Left colon (tissue), 2 donors: Measurements from ENCODE around the gene BCL6B. TPM values are rescaled to one million over a fixed set of nuclear protein-coding genes. Genes with fewer than 3 reads are reported as not detected.

ENCODE experiments used
- ATAC-seq: fragments of 200-7000 bp; cut with Tn5 transposase; one replicate; pipeline ENCODE4 v1.9.1; 2020; ENCODE audit warnings: mild to moderate bottlenecking, moderate library complexity
- DNase-seq, 2 donors: peaks; one replicate each; pipeline ENCODE4 v3.0.0-alpha.2; 2020
- intact Hi-C, 2 donors: fragments of 100-400 bp; cut with DNase I in 1 of 2; cut with micrococcal nuclease in 1 of 2; formaldehyde crosslinking; loops; one replicate each; pipeline versions ENCODE4 v1.11.2 to v1.14.0; 2022; cut with DNase I, micrococcal nuclease
- total RNA-seq, 2 donors: library from RNA; stranded (reverse); fragmentation: NEBNext Ultra II Directional; extraction: Animal tissue kit (Norgen Biotek cat#: 25700); gene quantifications; one replicate each; pipeline ENCODE4 v1.2.1, GENCODE V29; 2021
- donor health status: DM: no; HTN: no; CAD: no.
- donor health status: DM: yes; HTN: yes; CAD: no.

BCL6B gene
- total RNA-seq, 2 donors from 2014 or later = 2.0 to 2.6 TPM

DNA sequence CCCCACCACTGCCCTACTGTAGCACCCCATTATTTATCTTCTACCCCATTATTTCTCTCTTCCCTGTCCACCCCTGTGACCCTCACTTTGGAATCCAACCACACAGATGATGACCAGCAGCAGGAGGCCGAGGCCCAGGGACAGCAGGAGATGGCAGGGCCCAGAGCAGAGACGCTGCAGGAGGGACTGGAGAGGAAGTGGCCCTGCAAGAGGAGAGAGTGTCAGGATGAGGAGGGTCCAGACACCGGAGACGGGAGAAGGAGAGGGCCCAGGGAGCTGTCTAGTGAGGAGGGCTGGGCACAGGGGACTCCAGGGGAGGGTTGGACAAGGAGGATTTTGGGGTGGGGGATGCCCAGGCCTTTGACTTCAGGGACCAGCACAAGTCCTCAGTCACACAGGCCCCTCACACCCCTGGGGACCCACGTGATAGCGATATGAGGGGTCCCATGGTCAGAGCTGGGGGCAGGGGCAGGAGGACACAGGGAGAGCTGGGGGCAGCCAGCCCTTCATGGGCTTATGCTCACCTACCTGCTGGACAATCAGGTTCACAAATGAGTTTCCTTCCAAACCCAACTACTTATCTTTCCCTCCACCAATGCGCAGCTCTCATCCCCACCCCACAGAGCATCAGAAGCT lies 55.2 kb downstream of the BCL6B start:
- DNase-seq = no peak
- ATAC-seq = no peak
- intact Hi-C loops = no loop called here

DNA sequence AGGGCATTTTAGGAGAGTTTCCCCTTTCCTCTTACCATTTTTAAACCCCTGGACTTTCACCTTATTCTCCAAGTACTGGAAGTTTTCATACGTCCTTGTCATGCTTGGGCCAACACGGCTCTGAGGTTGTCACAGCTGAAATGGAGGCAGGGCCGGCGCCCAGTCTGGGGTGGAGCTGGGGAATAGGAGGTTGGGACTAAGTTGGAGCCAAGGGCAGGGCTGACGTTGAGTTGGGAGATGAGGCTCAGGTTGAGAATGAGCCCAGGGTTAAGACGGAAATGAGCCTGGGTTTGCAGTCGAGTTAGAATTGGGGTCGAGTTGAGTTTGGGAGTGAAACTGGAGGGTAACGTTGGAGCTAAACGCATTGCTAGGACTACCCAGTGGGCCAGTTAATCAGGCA lies 55.9 kb downstream of the BCL6B start:
- no peak for ATAC-seq
- DNase-seq = no peak
- intact Hi-C loops = no loop called here

Other genes with a start within 250 kb of the BCL6B start
- gene FBXO39, start 246.8 kb upstream of the BCL6B start, total RNA-seq = under 1 TPM in 1 of 2 donors, not detected in 1; 0.20 TPM
- gene TEKT1, start 191.3 kb upstream of the BCL6B start, total RNA-seq = not detected
- not detected for gene ALOX12, start 27.0 kb upstream of the BCL6B start, total RNA-seq
- 100 to 1,000 TPM; 183 to 188 TPM for gene RNASEK, start 10.4 kb upstream of the BCL6B start, total RNA-seq
- 10 to 100 TPM in 1 of 2 donors, 1 to 10 TPM in 1; 9.0 to 10.0 TPM for gene SLC16A13, start 13.0 kb downstream of the BCL6B start, total RNA-seq
- gene SLC16A11, start 21.0 kb downstream of the BCL6B start, total RNA-seq = under 1 TPM; 0.58 to 0.84 TPM
- 1 to 10 TPM; 4.2 to 7.6 TPM for gene CLEC10A, start 57.2 kb downstream of the BCL6B start, total RNA-seq
- gene ASGR2, start 91.8 kb downstream of the BCL6B start, total RNA-seq = under 1 TPM in 1 of 2 donors, not detected in 1; 0.25 TPM
- under 1 TPM; 0.37 to 0.42 TPM for gene ASGR1, start 156.3 kb downstream of the BCL6B start, total RNA-seq
- gene DLG4, start 196.8 kb downstream of the BCL6B start, total RNA-seq = 1 to 10 TPM; 4.0 to 7.3 TPM
- gene ACADVL, start 196.9 kb downstream of the BCL6B start, total RNA-seq = 1,000 to 10,000 TPM in 1 of 2 donors, 100 to 1,000 TPM in 1; 784 to 1,134 TPM
- gene DVL2, start 211.5 kb downstream of the BCL6B start, total RNA-seq = 10 to 100 TPM; 30.9 to 34.9 TPM
- 10 to 100 TPM; 33.9 to 44.1 TPM for gene PHF23, start 216.4 kb downstream of the BCL6B start, total RNA-seq
- gene GABARAP, start 219.4 kb downstream of the BCL6B start, total RNA-seq = 100 to 1,000 TPM; 431 to 505 TPM
- 100 to 1,000 TPM; 108 to 117 TPM for gene CTDNEP1, start 228.7 kb downstream of the BCL6B start, total RNA-seq
- 10 to 100 TPM; 42.4 to 55.4 TPM for gene ELP5, start 229.2 kb downstream of the BCL6B start, total RNA-seq
- 1,000 to 10,000 TPM in 1 of 2 donors, 100 to 1,000 TPM in 1; 997 to 1,004 TPM for gene CLDN7, start 239.4 kb downstream of the BCL6B start, total RNA-seq